Measurements from ENCODE around the gene CC2D2A. TPM values are rescaled to one million over a fixed set of nuclear protein-coding genes. Genes with fewer than 3 reads are reported as not detected.

CC2D2A gene
- total RNA-seq, 6 donors from 2014 or later: 16.3 to 47.4 (median 25.1) TPM

DNA sequence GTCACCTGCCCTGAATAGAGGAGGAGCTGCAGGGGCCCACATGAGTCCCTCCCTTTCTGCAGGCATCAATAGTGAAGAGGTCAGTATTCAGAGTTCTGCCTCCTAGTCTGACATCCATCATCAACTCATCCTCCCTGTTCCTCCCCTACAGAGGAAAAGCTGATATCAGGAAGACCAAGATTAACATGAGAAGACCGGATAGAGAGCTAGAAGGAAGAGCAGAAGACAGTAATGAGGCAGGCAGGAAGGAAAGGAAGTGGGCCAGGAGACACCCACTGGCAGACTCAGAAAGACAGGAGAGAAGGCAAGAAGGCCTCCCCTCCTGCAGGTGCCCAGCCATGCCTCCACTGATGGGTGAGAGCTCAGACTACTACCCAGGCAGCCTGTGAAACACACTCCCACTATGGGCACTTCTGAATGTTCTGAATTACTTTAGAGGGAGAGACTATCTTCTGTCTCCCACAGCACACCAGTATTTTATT is 74.6 kb downstream of the CC2D2A start:
- H3K36me3 ChIP-seq: peaks cover 0 to 15% (median 4%) of the 10 kb centered on the region in 4 donors
- no peaks in the 10 kb centered on the region for H3K9me3 ChIP-seq
- no peak overlapping the region for H3K4me3 ChIP-seq
- 60 to 73% methylated on average over 1 of the region's 1 CpG for WGBS, 2 donors
- no peak for TF ChIP-seq POLR2AphosphoS5 (IDR thresholded peaks at IDR 0.05)
- DNase-seq: no peak
- peaks cover 0 to 4% (median 0%) of the 10 kb centered on the region in 4 donors for H3K4me1 ChIP-seq
- H3K27me3 ChIP-seq: no peaks in the 10 kb centered on the region
- no peak for ATAC-seq (ENCODE audit: low FRiP score in 2 of 2)
- no peak overlapping the region for H3K27ac ChIP-seq

DNA sequence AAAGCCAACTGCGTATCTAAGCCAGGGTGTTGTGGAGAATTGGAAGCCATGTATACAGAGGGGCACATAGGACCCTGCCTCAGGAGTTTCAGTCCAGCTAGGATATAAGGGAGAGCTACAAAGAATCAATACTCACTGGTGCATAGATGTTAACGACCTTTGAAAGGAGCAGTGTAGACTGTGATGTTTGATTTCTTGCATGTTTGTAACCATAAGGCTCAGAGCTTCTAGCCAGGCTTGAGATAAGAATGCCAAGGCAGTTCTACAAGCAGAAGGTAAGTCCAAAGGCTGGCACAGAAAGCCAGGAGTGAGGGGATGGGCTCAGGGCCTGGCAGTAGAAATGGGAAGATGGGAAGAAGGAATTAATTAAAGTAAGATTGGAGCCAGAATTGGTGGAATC is 75.7 kb downstream of the CC2D2A start:
- Histone ChIP-seq H3K27me3 (no peaks in the 10 kb centered on the region), H3K4me3 (no peak overlapping the region), H3K4me1 (peaks cover 0 to 4% (median 0%) of the 10 kb centered on the region in 4 donors), H3K36me3 (peaks cover 0 to 16% (median 4%) of the 10 kb centered on the region in 4 donors), H3K9me3 (no peaks in the 10 kb centered on the region), H3K27ac (no peak overlapping the region)
- 85 to 92% methylated on average over 2 of the region's 2 CpGs for WGBS, 2 donors
- no peak for ATAC-seq (ENCODE audit: low FRiP score in 2 of 2)
- DNase-seq: no peak
- TF ChIP-seq POLR2A (IDR thresholded peaks at IDR 0.05) (no peak), POLR2AphosphoS5 (IDR thresholded peaks at IDR 0.05) (no peak), EP300 (IDR thresholded peaks at IDR 0.05) (no peak)
- TF ChIP-seq, protein P1, sequence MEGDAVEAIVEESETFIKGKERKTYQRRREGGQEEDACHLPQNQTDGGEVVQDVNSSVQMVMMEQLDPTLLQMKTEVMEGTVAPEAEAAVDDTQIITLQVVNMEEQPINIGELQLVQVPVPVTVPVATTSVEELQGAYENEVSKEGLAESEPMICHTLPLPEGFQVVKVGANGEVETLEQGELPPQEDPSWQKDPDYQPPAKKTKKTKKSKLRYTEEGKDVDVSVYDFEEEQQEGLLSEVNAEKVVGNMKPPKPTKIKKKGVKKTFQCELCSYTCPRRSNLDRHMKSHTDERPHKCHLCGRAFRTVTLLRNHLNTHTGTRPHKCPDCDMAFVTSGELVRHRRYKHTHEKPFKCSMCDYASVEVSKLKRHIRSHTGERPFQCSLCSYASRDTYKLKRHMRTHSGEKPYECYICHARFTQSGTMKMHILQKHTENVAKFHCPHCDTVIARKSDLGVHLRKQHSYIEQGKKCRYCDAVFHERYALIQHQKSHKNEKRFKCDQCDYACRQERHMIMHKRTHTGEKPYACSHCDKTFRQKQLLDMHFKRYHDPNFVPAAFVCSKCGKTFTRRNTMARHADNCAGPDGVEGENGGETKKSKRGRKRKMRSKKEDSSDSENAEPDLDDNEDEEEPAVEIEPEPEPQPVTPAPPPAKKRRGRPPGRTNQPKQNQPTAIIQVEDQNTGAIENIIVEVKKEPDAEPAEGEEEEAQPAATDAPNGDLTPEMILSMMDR (IDR thresholded peaks at IDR 0.05): no peak

- peaks cover 0 to 10% (median 4%) of the 10 kb centered on the region in 4 donors for H3K36me3 ChIP-seq
- no peak overlapping the region for H3K27ac ChIP-seq
- no peaks in the 10 kb centered on the region for H3K27me3 ChIP-seq
- DNase-seq: no peak
- H3K9me3 ChIP-seq: no peaks in the 10 kb centered on the region
- no peak for ATAC-seq (ENCODE audit: low FRiP score in 2 of 2)
- no peak overlapping the region for H3K4me3 ChIP-seq
- peaks cover 0 to 4% (median 0%) of the 10 kb centered on the region in 4 donors for H3K4me1 ChIP-seq
- TF ChIP-seq EP300 (IDR thresholded peaks at IDR 0.05) (no peak), POLR2A (IDR thresholded peaks at IDR 0.05) (no peak), POLR2AphosphoS5 (IDR thresholded peaks at IDR 0.05) (no peak)
- TF ChIP-seq, protein P1 (IDR thresholded peaks at IDR 0.05): no peak
- WGBS, 2 donors: 46 to 57% methylated on average over 3 of the region's 3 CpGs
Measured at GRCh38 chr4:15547392-15547791, 77.7 kb downstream of the CC2D2A start.

DNA sequence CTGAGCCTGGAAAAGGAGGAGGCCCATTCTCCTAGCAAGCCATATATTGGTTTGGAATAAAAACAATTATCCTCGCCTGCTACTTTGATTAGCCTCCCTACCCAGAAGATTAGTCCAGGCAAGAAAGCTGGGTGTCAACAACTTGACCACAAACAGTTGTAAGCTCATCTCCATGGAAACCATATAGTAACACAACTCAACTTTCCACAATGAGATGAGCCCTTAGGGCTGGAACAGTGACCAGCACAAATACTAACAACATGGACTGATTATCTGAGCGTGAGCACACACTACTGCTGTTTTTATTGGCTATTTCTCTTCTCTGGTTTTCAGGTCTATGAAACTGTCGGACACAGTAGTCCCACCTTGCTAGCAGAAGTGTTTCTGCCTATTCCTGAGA is 80.8 kb downstream of the CC2D2A start:
- no peaks in the 10 kb centered on the region for H3K27me3 ChIP-seq
- TF ChIP-seq, protein P1 (IDR thresholded peaks at IDR 0.05): no peak
- TF ChIP-seq EP300 (IDR thresholded peaks at IDR 0.05): no peak
- TF ChIP-seq POLR2AphosphoS5 (IDR thresholded peaks at IDR 0.05): no peak
- no peak for TF ChIP-seq POLR2A (IDR thresholded peaks at IDR 0.05)
- peaks cover 0 to 4% (median 0%) of the 10 kb centered on the region in 4 donors for H3K4me1 ChIP-seq
- H3K9me3 ChIP-seq: no peaks in the 10 kb centered on the region
- no peak overlapping the region for H3K4me3 ChIP-seq
- peaks cover 0 to 28% (median 5%) of the 10 kb centered on the region in 4 donors for H3K36me3 ChIP-seq
- ATAC-seq (ENCODE audit: low FRiP score in 2 of 2) (no peak), DNase-seq (no peak)
- WGBS, 2 donors: 93 to 96% methylated on average over 3 of the region's 3 CpGs
- H3K27ac ChIP-seq: no peak overlapping the region

GRCh38 chr4:15551740-15552446 is 82.2 kb downstream of the CC2D2A start:
- peaks cover 0 to 4% (median 0%) of the 10 kb centered on the region in 4 donors for H3K4me1 ChIP-seq
- no peaks in the 10 kb centered on the region for H3K27me3 ChIP-seq
- peak overlapping the region in 3 of 4 donors; percentile 6 to 38 (median 16) for H3K27ac ChIP-seq
- H3K4me3 ChIP-seq: no peak overlapping the region
- no peaks in the 10 kb centered on the region for H3K9me3 ChIP-seq
- 70 to 73% methylated on average over 5 of the region's 5 CpGs for WGBS, 2 donors
- TF ChIP-seq, protein P1 (IDR thresholded peaks at IDR 0.05): no peak
- TF ChIP-seq EP300 (IDR thresholded peaks at IDR 0.05) (peak in 1 of 4 donors; percentile 29), POLR2A (IDR thresholded peaks at IDR 0.05) (no peak)
- no peak for DNase-seq
- H3K36me3 ChIP-seq: peaks cover 0 to 33% (median 7%) of the 10 kb centered on the region in 4 donors
- peak; percentile 71 to 88 for ATAC-seq (ENCODE audit: low FRiP score in 2 of 2)
